Retinal pigment epithelial cell (primary cell): Measurements from ENCODE around the gene CADM3.
A peak's percentile ranks its signal among the peaks of the same experiment; 100 is the strongest.

ENCODE experiments used
- DNase-seq: peaks from one replicate; pipeline ENCODE4 v3.0.0-alpha.2; 2010; ENCODE audit warnings: low read depth
- H3K4me3 ChIP-seq: 2 replicates; pipeline ENCODE4 v1.5.1; 2011; ENCODE audit warnings: mild to moderate bottlenecking, low read length, control low read depth, moderate library complexity
- TF ChIP-seq, protein P1 (sequence below): conservative IDR thresholded peaks from 2 replicates; pipeline ENCODE4 v1.5.1; 2011; ENCODE audit warnings: low read depth, low read length, control low read depth, inconsistent platforms

CADM3 gene

DNA sequence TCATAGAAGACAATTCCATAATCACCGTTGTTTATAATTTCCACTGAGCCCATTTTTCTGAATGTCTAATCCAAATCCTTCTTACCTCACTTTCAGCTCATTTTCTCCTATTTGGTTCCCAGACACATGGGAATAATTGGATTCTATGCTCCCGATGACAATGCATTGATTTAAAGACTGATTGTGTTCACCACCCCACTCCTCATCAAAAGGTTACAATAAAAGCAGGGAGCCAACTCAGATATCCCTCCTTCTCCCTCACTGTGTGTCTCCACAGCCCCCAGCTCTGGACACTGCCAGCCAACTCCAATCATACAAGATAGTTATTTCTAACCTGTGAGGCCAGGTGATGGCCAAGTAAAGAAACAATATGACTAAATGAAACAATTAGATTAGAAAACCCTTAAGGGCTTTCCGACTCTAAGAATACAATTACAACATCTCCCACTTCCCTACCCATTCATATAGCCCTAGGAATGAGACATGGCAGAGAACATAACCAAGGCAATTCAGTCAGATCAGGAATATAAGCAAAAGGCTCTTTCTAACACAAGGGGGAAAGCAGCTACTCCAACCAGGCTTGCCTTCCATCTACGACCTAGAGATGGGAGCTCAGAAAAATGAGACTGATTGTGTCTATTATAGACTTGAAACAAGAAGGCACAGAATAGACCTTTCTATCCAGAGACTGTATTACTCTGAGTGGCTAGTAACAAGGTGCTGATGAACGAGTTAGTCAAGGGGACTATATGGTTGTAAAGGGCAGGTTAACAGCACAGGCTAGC lies 28.5 kb upstream of the CADM3 start:
- DNase-seq, result no peak
- TF ChIP-seq, protein P1, sequence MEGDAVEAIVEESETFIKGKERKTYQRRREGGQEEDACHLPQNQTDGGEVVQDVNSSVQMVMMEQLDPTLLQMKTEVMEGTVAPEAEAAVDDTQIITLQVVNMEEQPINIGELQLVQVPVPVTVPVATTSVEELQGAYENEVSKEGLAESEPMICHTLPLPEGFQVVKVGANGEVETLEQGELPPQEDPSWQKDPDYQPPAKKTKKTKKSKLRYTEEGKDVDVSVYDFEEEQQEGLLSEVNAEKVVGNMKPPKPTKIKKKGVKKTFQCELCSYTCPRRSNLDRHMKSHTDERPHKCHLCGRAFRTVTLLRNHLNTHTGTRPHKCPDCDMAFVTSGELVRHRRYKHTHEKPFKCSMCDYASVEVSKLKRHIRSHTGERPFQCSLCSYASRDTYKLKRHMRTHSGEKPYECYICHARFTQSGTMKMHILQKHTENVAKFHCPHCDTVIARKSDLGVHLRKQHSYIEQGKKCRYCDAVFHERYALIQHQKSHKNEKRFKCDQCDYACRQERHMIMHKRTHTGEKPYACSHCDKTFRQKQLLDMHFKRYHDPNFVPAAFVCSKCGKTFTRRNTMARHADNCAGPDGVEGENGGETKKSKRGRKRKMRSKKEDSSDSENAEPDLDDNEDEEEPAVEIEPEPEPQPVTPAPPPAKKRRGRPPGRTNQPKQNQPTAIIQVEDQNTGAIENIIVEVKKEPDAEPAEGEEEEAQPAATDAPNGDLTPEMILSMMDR, result no peak
- no peak overlapping the region for H3K4me3 ChIP-seq

DNA sequence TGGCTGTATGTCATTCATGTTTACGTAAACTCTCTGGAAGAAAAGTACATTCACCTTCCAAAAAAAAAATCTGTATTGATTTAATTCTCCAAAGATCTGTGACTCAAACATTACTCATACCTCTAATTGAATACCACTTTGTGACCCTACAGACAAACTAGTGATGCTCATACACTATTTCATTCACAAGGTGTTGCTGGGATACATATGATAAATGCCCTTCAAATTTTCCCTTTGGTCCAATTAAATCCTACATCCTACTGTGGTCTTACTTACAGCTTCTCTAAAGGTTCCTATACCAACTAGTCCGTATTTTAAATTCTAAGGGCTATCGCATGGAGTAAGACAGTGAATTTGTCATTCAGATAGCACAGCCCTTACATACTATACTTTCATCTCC lies 26.8 kb upstream of the CADM3 start:
- DNase-seq, result no peak
- TF ChIP-seq, protein P1, result no peak
- no peak overlapping the region for H3K4me3 ChIP-seq

DNA sequence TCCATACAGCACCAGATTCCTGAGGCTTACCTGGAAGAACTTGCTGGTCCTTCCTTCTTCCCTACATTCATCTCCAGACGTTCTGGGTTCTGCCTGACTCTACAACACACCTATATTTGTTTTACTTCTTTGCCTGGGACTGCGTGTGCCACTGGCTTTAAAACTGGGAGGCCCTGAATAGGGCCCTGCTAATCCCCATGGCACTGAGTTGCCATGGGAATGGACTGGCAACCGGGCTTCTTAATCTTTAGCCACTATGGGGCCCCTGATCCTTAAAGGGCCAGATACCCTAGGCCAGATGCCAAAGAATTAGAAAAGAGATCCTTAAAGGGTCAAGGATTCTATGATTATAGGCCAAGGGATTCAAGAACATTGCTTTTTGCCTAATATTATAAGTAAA lies 24.4 kb upstream of the CADM3 start:
- H3K4me3 ChIP-seq, result no peak overlapping the region
- TF ChIP-seq, protein P1, result no peak
- no peak for DNase-seq

DNA sequence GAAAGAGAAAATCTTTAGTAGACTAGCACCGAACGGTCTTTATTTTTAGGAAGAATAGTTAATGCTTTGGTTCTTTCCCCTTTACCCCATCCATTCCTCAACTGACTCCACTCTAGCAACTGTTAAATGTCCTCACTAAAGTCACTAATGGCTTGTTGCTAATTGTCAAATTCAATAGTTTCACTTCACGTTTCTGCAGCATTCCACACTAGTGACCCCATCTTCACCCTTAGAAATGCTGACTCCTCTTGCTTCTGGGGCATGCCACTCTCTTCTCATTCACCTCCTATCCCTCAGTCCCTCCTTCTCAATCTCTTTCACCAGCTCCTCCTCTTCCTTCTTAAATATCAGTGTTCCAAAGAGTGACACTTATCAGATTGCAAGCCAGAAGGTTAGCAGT lies 19.4 kb upstream of the CADM3 start:
- TF ChIP-seq, protein P1, result no peak
- H3K4me3 ChIP-seq, result no peak overlapping the region
- no peak for DNase-seq

DNA sequence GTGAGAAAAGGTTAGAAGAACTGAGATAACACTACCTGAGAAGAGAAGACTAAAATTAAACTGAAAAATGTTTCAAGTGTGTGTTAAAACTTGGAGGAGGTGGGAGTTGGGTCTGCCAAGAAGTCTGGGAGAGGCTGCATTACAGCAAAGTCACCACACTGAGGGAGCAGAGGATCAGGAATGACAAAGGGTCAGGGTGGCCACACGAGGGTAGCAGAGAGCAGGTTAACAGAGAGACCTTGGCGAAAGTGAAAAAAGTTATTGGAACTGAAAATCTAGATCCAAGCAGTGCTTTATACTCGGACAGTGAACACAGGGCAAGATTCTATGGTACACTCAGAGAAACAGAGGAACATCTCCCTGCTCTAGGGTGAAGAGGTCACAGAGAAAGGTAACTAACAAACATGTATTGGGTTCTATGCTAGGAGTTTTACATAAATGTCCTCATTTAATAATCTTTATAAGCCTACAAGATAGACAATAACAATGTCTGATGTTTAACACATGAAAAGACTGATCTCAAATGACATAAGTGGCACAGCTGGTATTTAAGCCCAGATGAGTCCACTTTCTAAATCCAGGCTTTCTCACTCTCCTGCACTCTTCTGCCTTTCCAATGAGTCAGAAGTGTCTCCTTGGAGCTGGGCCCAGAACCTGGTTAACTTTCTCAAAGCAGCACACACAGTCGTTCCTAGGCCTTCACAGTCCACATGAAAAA lies 10.3 kb upstream of the CADM3 start:
- TF ChIP-seq, protein P1, result peak; percentile 98
- DNase-seq, result peak; percentile 29
- H3K4me3 ChIP-seq, result no peak overlapping the region

DNA sequence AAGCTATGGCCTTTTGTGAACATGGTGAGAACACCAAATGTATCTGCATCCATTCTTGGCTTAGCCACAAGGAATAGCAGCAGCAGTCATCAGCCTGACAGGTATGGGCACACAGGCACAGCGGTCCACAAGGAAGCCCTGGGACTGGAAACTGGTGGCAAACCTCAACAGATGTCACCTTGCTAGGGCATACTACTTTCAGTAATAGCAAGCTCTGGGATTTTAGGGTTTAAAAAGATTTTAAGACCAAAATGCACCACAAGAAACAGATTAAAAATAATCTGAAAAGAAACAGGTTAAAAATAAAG lies 9.7 kb upstream of the CADM3 start:
- no peak for DNase-seq
- H3K4me3 ChIP-seq, result no peak overlapping the region
- TF ChIP-seq, protein P1, result no peak
